SK-N-SH (cell line): ENCODE measurements around the gene DLEC1. TPM values are rescaled to one million over a fixed set of nuclear protein-coding genes. Genes with fewer than 3 reads are reported as not detected.

Source experiments
- CTCF ChIA-PET: fragments of 300-600, 350-600 bp; formaldehyde crosslinking; extraction: SDS; loops from one replicate; lab custom pipeline; 2021; lab: Yijun Ruan, JAX
- POLR2A ChIA-PET: fragments of 350-600 bp; sonication (Branson Sonifier 250); formaldehyde crosslinking; extraction: SDS; loops from one replicate; lab custom pipeline; 2020; ENCODE audit warnings: antibody characterized with exemption, inconsistent platforms; lab: Yijun Ruan, JAX
- DNase-seq: peaks from one replicate; pipeline ENCODE4 v3.0.0; 2012
- H2AFZ ChIP-seq: fragments of 200-600 bp; sonication (generic); 2 replicates; pipeline ENCODE4 v1.8.1; 2016; ENCODE audit warnings: antibody characterized with exemption, mild to moderate bottlenecking, low read depth
- H3F3A ChIP-seq: fragments of 200-600 bp; sonication (generic); replicated peaks from 2 replicates; pipeline ENCODE3; 2016; ENCODE audit warnings: antibody characterized with exemption, mild to moderate bottlenecking; ENCODE audit not compliant: insufficient read depth
- H3K27ac ChIP-seq, 2 experiments: fragments of 200-500 bp in 1 of 2; fragments of 200-600 bp in 1 of 2; sonication (Bioruptor generic) in 1 of 2; sonication (generic), shearing (Covaris generic) in 1 of 2; 2 replicates each; pipeline versions ENCODE4 v1.5.1 to v1.6.1; 2014 to 2016; ENCODE audit warnings: low read depth in 2 of 2, inconsistent platforms in 1 of 2, low read length in 1 of 2, mild to moderate bottlenecking in 1 of 2, mixed read lengths in 1 of 2
- H3K27me3 ChIP-seq: fragments of 200-600 bp; sonication (generic), shearing (Covaris generic); 2 replicates; pipeline ENCODE4 v1.6.1; 2016; ENCODE audit warnings: mixed run types; ENCODE audit not compliant: insufficient read depth
- H3K36me3 ChIP-seq, 2 experiments: fragments of 200-500 bp in 1 of 2; fragments of 200-600 bp in 1 of 2; sonication (Bioruptor generic) in 1 of 2; sonication (generic) in 1 of 2; replicated peaks in 1 of 2; 2 replicates each; pipeline versions ENCODE3 to v1.5.1; 2014 to 2016; ENCODE audit warnings: low read length in 1 of 2, mild to moderate bottlenecking in 1 of 2; ENCODE audit not compliant: insufficient read depth in 2 of 2, control insufficient read depth in 1 of 2
- H3K4me1 ChIP-seq, 2 experiments: fragments of 200-500 bp in 1 of 2; fragments of 200-600 bp in 1 of 2; sonication (Bioruptor generic) in 1 of 2; sonication (generic), shearing (Covaris generic) in 1 of 2; 2 replicates each; pipeline versions ENCODE4 v1.5.1 to v1.6.1; 2014 to 2016; ENCODE audit warnings: low read depth in 1 of 2, low read length in 1 of 2, mixed run types in 1 of 2; ENCODE audit not compliant: insufficient read depth in 2 of 2, control insufficient read depth in 1 of 2
- H3K4me2 ChIP-seq: fragments of 200-600 bp; sonication (generic), shearing (Covaris generic); 2 replicates; pipeline ENCODE4 v1.6.1; 2017; ENCODE audit warnings: mixed run types
- H3K4me3 ChIP-seq, 2 experiments: fragments of 200-500 bp in 1 of 2; fragments of 200-600 bp in 1 of 2; sonication (Bioruptor generic) in 1 of 2; sonication (generic), shearing (Covaris generic) in 1 of 2; 2 replicates each; pipeline versions ENCODE4 v1.5.1 to v1.8.1; 2014 to 2016; ENCODE audit warnings: low read depth in 2 of 2, inconsistent platforms in 1 of 2, low read length in 1 of 2, mild to moderate bottlenecking in 1 of 2, mixed read lengths in 1 of 2, moderate library complexity in 1 of 2
- H3K79me2 ChIP-seq: fragments of 200-600 bp; sonication (generic); 2 replicates; pipeline ENCODE4 v1.8.1; 2017; ENCODE audit warnings: mild to moderate bottlenecking; ENCODE audit not compliant: insufficient read depth
- H3K9ac ChIP-seq: fragments of 200-600 bp; sonication (generic); 2 replicates; pipeline ENCODE4 v1.6.1; 2017; ENCODE audit warnings: mixed run types
- H3K9me2 ChIP-seq: fragments of 200-600 bp; sonication (generic); 2 replicates; pipeline ENCODE4 v1.6.1; 2017; ENCODE audit warnings: mixed run types
- H3K9me3 ChIP-seq: fragments of 200-600 bp; sonication (generic); 2 replicates; pipeline ENCODE4 v1.6.1; 2017; ENCODE audit warnings: mixed run types, mild to moderate bottlenecking, moderate library complexity
- H4K20me1 ChIP-seq: fragments of 200-600 bp; sonication (generic); 2 replicates; pipeline ENCODE4 v1.6.1; 2017; ENCODE audit warnings: mild to moderate bottlenecking, mixed run types; ENCODE audit not compliant: insufficient read depth
- ELF1 ChIP-seq: IDR thresholded peaks from 2 replicates; pipeline ENCODE4 v1.4.0; 2012
- FOSL2 ChIP-seq: IDR thresholded peaks from 2 replicates; pipeline ENCODE4 v1.4.0; 2012; ENCODE audit warnings: low read depth, mild to moderate bottlenecking, moderate library complexity, borderline replicate concordance
- FOXJ3 ChIP-seq: sonication (generic); formaldehyde crosslinking; IDR thresholded peaks from 2 replicates; pipeline ENCODE4 v1.5.1; 2020; ENCODE audit warnings: mild to moderate bottlenecking, missing genetic modification reagents
- MEF2A ChIP-seq: IDR thresholded peaks from 2 replicates; pipeline ENCODE4 v1.4.0; 2012; ENCODE audit warnings: low read depth, borderline replicate concordance
- NFIC ChIP-seq: IDR thresholded peaks from 2 replicates; pipeline ENCODE4 v1.4.0; 2012; ENCODE audit warnings: borderline replicate concordance
- NRF1 ChIP-seq: IDR thresholded peaks from 2 replicates; pipeline ENCODE4 v1.6.1; 2012; ENCODE audit warnings: low read depth, mild to moderate bottlenecking, low read length
- POLR2AphosphoS5 ChIP-seq: IDR thresholded peaks from 2 replicates; pipeline ENCODE4 v1.6.1; 2012; ENCODE audit warnings: low read depth, low read length
- RAD21 ChIP-seq: IDR thresholded peaks from 2 replicates; pipeline ENCODE4 v1.6.1; 2012; ENCODE audit warnings: mild to moderate bottlenecking, low read length
- RCOR1 ChIP-seq: fragments of 150-350 bp; IDR thresholded peaks from 2 replicates; pipeline ENCODE4 v1.6.1; 2017; ENCODE audit warnings: antibody characterized with exemption, low read length
- SMC3 ChIP-seq: IDR thresholded peaks from 2 replicates; pipeline ENCODE4 v1.6.1; 2012; ENCODE audit warnings: low read depth, low read length, improper control_type of control experiment
- TCF12 ChIP-seq: IDR thresholded peaks from 2 replicates; pipeline ENCODE4 v1.4.0; 2012
- YY1 ChIP-seq: IDR thresholded peaks from 2 replicates; pipeline ENCODE4 v1.4.0; 2012; ENCODE audit warnings: low read depth, mild to moderate bottlenecking
- WGBS: methylation state at CpG from one replicate; pipeline ENCODE4 v1.1.6; 2017; ENCODE audit warnings: low lambda C conversion rate; 5-methylcytosine and 5-hydroxymethylcytosine counted together
- polyA plus RNA-seq, 3 experiments: library from polyadenylated mRNA; depleted of rRNA; stranded (reverse); fragments of >200 nt; gene quantifications; 2 replicates each; pipeline ENCODE4 v1.2.3, GENCODE V29; 2012
- TF ChIP-seq, protein P1 (sequence below): IDR thresholded peaks from 2 replicates; pipeline ENCODE4 v1.4.0; 2012; ENCODE audit warnings: low read depth, borderline replicate concordance
- TF ChIP-seq, protein P2 (sequence below): fragments of 200-600 bp; sonication (generic); IDR thresholded peaks from 2 replicates; pipeline ENCODE4 v1.6.1; 2017; ENCODE audit warnings: antibody characterized with exemption, mild to moderate bottlenecking, moderate library complexity

The DLEC1 gene
- polyA plus RNA-seq, 1 of the 3 experiments (the other 2 are of a cell fraction): 0.02 TPM

GRCh38 chr3:38002940-38003339, 36.1 kb upstream of the DLEC1 start:
- Histone ChIP-seq H2AFZ (no peak overlapping the region), H3K9ac (no peak overlapping the region), H3F3A (no peaks in the 10 kb centered on the region), H3K9me3 (no peaks in the 10 kb centered on the region), H3K4me3 (no peak overlapping the region), H4K20me1 (no peaks in the 10 kb centered on the region), H3K9me2 (no peaks in the 10 kb centered on the region), H3K79me2 (no peaks in the 10 kb centered on the region), H3K4me1 (peaks cover 5 to 11% of the 10 kb centered on the region in 2 experiments; a peak in 2 of 4 replicates), H3K4me2 (no peak overlapping the region), H3K27ac (no peak overlapping the region), H3K36me3 (peaks cover 0 to 20% of the 10 kb centered on the region in 2 experiments)
- no peak for DNase-seq
- WGBS: 79% methylated on average over 7 of the region's 9 CpGs
- ChIA-PET CTCF (interaction anchor here (0.9 to 5.4 kb wide), 16 partner anchors 15 to 552 kb away, joined by 3 to 77 read pairs (median 5); partner anchors contain the start of genes ACAA1 and OXSR1), POLR2A (no interaction called here)
- TF ChIP-seq RCOR1 (no peak), POLR2AphosphoS5 (no peak), YY1 (no peak), FOSL2 (no peak), NRF1 (no peak), NFIC (no peak)
- TF ChIP-seq, protein P1, sequence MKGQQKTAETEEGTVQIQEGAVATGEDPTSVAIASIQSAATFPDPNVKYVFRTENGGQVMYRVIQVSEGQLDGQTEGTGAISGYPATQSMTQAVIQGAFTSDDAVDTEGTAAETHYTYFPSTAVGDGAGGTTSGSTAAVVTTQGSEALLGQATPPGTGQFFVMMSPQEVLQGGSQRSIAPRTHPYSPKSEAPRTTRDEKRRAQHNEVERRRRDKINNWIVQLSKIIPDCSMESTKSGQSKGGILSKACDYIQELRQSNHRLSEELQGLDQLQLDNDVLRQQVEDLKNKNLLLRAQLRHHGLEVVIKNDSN: no peak
- TF ChIP-seq, all 33 proteins: peak for 0
- H3K27me3 ChIP-seq: no peaks in the 10 kb centered on the region

GRCh38 chr3:38003371-38003816, 35.6 kb upstream of the DLEC1 start:
- H3K4me2 ChIP-seq: no peak overlapping the region
- no peaks in the 10 kb centered on the region for H4K20me1 ChIP-seq
- TF ChIP-seq TCF12 (no peak), SMC3 (peak; percentile 66; the same call in 1 of the 2 replicates), NRF1 (no peak), MEF2A (no peak), FOXJ3 (CRISPR knock-in tag) (no peak), ELF1 (no peak), RAD21 (peak; percentile 71)
- TF ChIP-seq, protein P2, sequence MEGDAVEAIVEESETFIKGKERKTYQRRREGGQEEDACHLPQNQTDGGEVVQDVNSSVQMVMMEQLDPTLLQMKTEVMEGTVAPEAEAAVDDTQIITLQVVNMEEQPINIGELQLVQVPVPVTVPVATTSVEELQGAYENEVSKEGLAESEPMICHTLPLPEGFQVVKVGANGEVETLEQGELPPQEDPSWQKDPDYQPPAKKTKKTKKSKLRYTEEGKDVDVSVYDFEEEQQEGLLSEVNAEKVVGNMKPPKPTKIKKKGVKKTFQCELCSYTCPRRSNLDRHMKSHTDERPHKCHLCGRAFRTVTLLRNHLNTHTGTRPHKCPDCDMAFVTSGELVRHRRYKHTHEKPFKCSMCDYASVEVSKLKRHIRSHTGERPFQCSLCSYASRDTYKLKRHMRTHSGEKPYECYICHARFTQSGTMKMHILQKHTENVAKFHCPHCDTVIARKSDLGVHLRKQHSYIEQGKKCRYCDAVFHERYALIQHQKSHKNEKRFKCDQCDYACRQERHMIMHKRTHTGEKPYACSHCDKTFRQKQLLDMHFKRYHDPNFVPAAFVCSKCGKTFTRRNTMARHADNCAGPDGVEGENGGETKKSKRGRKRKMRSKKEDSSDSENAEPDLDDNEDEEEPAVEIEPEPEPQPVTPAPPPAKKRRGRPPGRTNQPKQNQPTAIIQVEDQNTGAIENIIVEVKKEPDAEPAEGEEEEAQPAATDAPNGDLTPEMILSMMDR: peak; percentile 84
- TF ChIP-seq, all 33 proteins: peak for 3
- Histone ChIP-seq H3K4me3 (no peak overlapping the region; a peak in 1 of 4 replicates), H2AFZ (no peak overlapping the region), H3K79me2 (no peaks in the 10 kb centered on the region), H3K27me3 (no peaks in the 10 kb centered on the region), H3F3A (no peaks in the 10 kb centered on the region), H3K27ac (no peak overlapping the region), H3K9me3 (no peaks in the 10 kb centered on the region), H3K4me1 (peaks cover 4 to 8% of the 10 kb centered on the region in 2 experiments; a peak in 2 of 4 replicates), H3K9ac (no peak overlapping the region), H3K9me2 (no peaks in the 10 kb centered on the region), H3K36me3 (peaks cover 0 to 23% of the 10 kb centered on the region in 2 experiments)
- WGBS: 58% methylated on average over 5 of the region's 7 CpGs
- peak; percentile 90 for DNase-seq
- ChIA-PET POLR2A (no interaction called here), CTCF (interaction anchor here (0.5 to 5.4 kb wide), 30 partner anchors 11 to 1061 kb away, joined by 3 to 77 read pairs (median 4); partner anchors contain the start of genes ACAA1 and OXSR1)
